Keratinocyte (primary cell): ENCODE measurements around the gene DOCK1. TPM values are rescaled to one million over a fixed set of nuclear protein-coding genes. Genes with fewer than 3 reads are reported as not detected.

Experiments
- DNase-seq: peaks from one replicate; pipeline ENCODE4 v3.0.0-alpha.2; 2011; ENCODE audit warnings: low read depth, missing footprints, low spot score
- FAIRE-seq: peaks from 2 replicates; lab custom pipeline; 2011; peaks lifted over from hg19 to GRCh38; lab: Jason Lieb, UNC
- H2AFZ ChIP-seq: 2 replicates; pipeline ENCODE4 v1.6.0; 2012; ENCODE audit warnings: low read length, control low read depth, inconsistent platforms; ENCODE audit not compliant: control insufficient read depth
- H3K27ac ChIP-seq: 2 replicates; pipeline ENCODE4 v1.5.1; 2011; ENCODE audit warnings: low read length; ENCODE audit not compliant: control insufficient read depth, insufficient read depth
- H3K27me3 ChIP-seq: 3 replicates; pipeline ENCODE4 v1.6.0; 2011; ENCODE audit warnings: low read length; ENCODE audit not compliant: control insufficient read depth, insufficient read depth; ENCODE audit errors: extremely low read depth
- H3K36me3 ChIP-seq, 2 experiments: 2 replicates in 1 of 2; 3 replicates in 1 of 2; pipeline ENCODE4 v1.5.1; 2011; ENCODE audit warnings: low read length in 2 of 2, mild to moderate bottlenecking in 1 of 2; ENCODE audit not compliant: control insufficient read depth in 2 of 2, insufficient read depth in 2 of 2; ENCODE audit errors: extremely low read depth in 1 of 2
- H3K4me1 ChIP-seq: 3 replicates; pipeline ENCODE4 v1.5.1; 2011; ENCODE audit warnings: low read length; ENCODE audit not compliant: control insufficient read depth, insufficient read depth; ENCODE audit errors: extremely low read depth
- H3K4me2 ChIP-seq: 3 replicates; pipeline ENCODE4 v1.6.0; 2011; ENCODE audit warnings: low read depth, low read length; ENCODE audit not compliant: control insufficient read depth, insufficient read depth; ENCODE audit errors: extremely low read depth
- H3K4me3 ChIP-seq, 3 experiments: fragments of 200-600 bp in 1 of 3; sonication (generic) in 1 of 3; 2 replicates in 2 of 3; 3 replicates in 1 of 3; pipeline ENCODE4 v1.5.1; 2011 to 2016; ENCODE audit warnings: low read length in 3 of 3, mild to moderate bottlenecking in 3 of 3, control low read depth in 2 of 3, inconsistent platforms in 1 of 3, low read depth in 1 of 3, mixed read lengths in 1 of 3, mixed run types in 1 of 3, moderate library complexity in 1 of 3; ENCODE audit not compliant: control insufficient read depth in 2 of 3, insufficient read depth in 2 of 3; ENCODE audit errors: extremely low read depth in 1 of 3
- H3K79me2 ChIP-seq: 2 replicates; pipeline ENCODE4 v1.6.0; 2012; ENCODE audit warnings: low read length; ENCODE audit not compliant: control insufficient read depth, insufficient read depth
- H3K9ac ChIP-seq: 3 replicates; pipeline ENCODE4 v1.6.0; 2011; ENCODE audit warnings: low read length; ENCODE audit not compliant: control insufficient read depth, insufficient read depth; ENCODE audit errors: extremely low read depth
- H3K9me1 ChIP-seq: 3 replicates; pipeline ENCODE4 v1.6.0; 2011; ENCODE audit warnings: low read length; ENCODE audit not compliant: control insufficient read depth, insufficient read depth; ENCODE audit errors: extremely low read depth
- H3K9me3 ChIP-seq: 2 replicates; pipeline ENCODE4 v1.5.1; 2012; ENCODE audit warnings: low read depth, low read length; ENCODE audit not compliant: control insufficient read depth
- H4K20me1 ChIP-seq: 3 replicates; pipeline ENCODE4 v1.6.0; 2011; ENCODE audit warnings: low read length; ENCODE audit not compliant: control insufficient read depth, insufficient read depth; ENCODE audit errors: extremely low read depth
- CTCF ChIP-seq, 3 experiments: IDR thresholded peaks in 1 of 3; conservative IDR thresholded peaks in 1 of 3; optimal IDR thresholded peaks in 1 of 3; 2 replicates in 2 of 3; 3 replicates in 1 of 3; pipeline versions ENCODE3 to v1.5.1; 2011; ENCODE audit warnings: low read length in 3 of 3, mild to moderate bottlenecking in 3 of 3, moderate library complexity in 2 of 3, control low read depth in 1 of 3, inconsistent platforms in 1 of 3; ENCODE audit not compliant: insufficient read depth in 2 of 3; ENCODE audit errors: extremely low read depth in 1 of 3
- EZH2 ChIP-seq: IDR thresholded peaks from one replicate; pipeline ENCODE4 v1.6.1; 2012; ENCODE audit warnings: inconsistent platforms, mild to moderate bottlenecking, low read length, moderate library complexity
- dilution Hi-C: fragments of 300-500 bp; cut with MboI; formaldehyde crosslinking; loops from one replicate; pipeline ENCODE4 v1.7.0; 2020; ENCODE audit warnings: low sequenced_read_pairs; ENCODE audit not compliant: extremely low pct_ligation_motif_present
- polyA plus RNA-seq, 5 experiments: library from polyadenylated mRNA; depleted of rRNA in 3 of 5; stranded (reverse) in 3 of 5; stranded (forward) in 1 of 5; unstranded in 1 of 5; fragments of >200 nt; gene quantifications; 1 replicate in 1 of 5; 2 replicates in 3 of 5; 3 replicates in 1 of 5; pipeline versions ENCODE4 v1.2.1 to v1.2.3, GENCODE V29; 2011 to 2012; ENCODE audit warnings: missing spikeins in 2 of 5, low read depth in 1 of 5, low replicate concordance in 1 of 5

Gene DOCK1
- polyA plus RNA-seq, 1 donor (not counting 4 experiments of a cell fraction or from before 2014, with no cell fraction given), result 15.7 TPM

- Histone ChIP-seq H3K36me3 (peaks cover 0 to 4% of the 10 kb centered on the region in 2 experiments), H3K9me3 (peaks cover 2% of the 10 kb centered on the region), H3K27me3 (no peaks in the 10 kb centered on the region), H3K9me1 (no peaks in the 10 kb centered on the region), H4K20me1 (peaks cover 6% of the 10 kb centered on the region), H3K4me1 (peaks cover 19% of the 10 kb centered on the region), H3K79me2 (peaks cover 94% of the 10 kb centered on the region), H2AFZ (no peak overlapping the region), H3K4me2 (no peak overlapping the region), H3K4me3 (no peak overlapping the region), H3K9ac (no peak overlapping the region), H3K27ac (no peak overlapping the region)
- FAIRE-seq (no peak), DNase-seq (no peak)
- dilution Hi-C loops, result no loop called here
- TF ChIP-seq CTCF (optimal IDR thresholded peaks at IDR 0.05 in 1 of 3, IDR thresholded peaks at IDR 0.05 in 1 of 3, conservative IDR thresholded peaks at IDR 0.05 in 1 of 3; ENCODE audit: extremely low read depth in 1 of 3, insufficient read depth in 2 of 3, low read length in 3 of 3) (no peak), EZH2 (no peak)
These were observed 48.7 kb downstream of the DOCK1 start for GRCh38 chr10:126953886-126954285.

GRCh38 chr10:126955396-126955795 lies 50.2 kb downstream of the DOCK1 start:
- peak overlapping the region; percentile 1 for H3K9ac ChIP-seq
- peaks cover 2% of the 10 kb centered on the region for H3K9me3 ChIP-seq
- TF ChIP-seq EZH2 (no peak), CTCF (optimal IDR thresholded peaks at IDR 0.05 in 1 of 3, IDR thresholded peaks at IDR 0.05 in 1 of 3, conservative IDR thresholded peaks at IDR 0.05 in 1 of 3; ENCODE audit: extremely low read depth in 1 of 3, insufficient read depth in 2 of 3, low read length in 3 of 3) (no peak)
- H3K36me3 ChIP-seq, result peaks cover 0 to 4% of the 10 kb centered on the region in 2 experiments
- H4K20me1 ChIP-seq, result peaks cover 8% of the 10 kb centered on the region
- H3K27ac ChIP-seq, result peak overlapping the region; percentile 15
- peak overlapping the region; percentile 36 for H2AFZ ChIP-seq
- H3K4me1 ChIP-seq, result peaks cover 19% of the 10 kb centered on the region
- DNase-seq, result no peak
- no peaks in the 10 kb centered on the region for H3K27me3 ChIP-seq
- H3K4me3 ChIP-seq, result no peak overlapping the region
- peak overlapping the region; percentile 22 for H3K4me2 ChIP-seq
- no peak for FAIRE-seq
- peaks cover 2% of the 10 kb centered on the region for H3K9me1 ChIP-seq
- peaks cover 90% of the 10 kb centered on the region for H3K79me2 ChIP-seq
- dilution Hi-C loops, result no loop called here
